Measurements from ENCODE around the gene DMXL1.

DNA sequence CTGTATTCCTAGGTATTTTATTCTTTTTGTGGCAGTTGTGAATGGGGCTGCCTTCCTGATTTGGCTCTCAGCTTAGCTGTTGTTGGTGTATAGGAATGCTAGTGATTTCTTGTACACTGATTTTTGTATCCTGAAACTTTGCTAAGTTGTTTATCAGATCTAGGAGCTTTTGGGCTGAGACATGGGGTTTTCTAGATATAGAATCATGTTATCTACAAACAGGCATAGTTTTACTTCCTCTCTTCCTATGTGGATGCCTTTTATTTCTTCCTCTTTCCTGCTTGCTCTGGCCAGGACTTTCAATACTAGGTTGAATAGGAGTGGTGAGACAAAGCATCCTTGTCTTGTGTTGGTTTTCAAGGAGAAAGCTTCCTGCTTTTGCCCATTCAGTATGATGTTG lies 129.9 kb downstream of the DMXL1 start:
- TF ChIP-seq, protein P1, sequence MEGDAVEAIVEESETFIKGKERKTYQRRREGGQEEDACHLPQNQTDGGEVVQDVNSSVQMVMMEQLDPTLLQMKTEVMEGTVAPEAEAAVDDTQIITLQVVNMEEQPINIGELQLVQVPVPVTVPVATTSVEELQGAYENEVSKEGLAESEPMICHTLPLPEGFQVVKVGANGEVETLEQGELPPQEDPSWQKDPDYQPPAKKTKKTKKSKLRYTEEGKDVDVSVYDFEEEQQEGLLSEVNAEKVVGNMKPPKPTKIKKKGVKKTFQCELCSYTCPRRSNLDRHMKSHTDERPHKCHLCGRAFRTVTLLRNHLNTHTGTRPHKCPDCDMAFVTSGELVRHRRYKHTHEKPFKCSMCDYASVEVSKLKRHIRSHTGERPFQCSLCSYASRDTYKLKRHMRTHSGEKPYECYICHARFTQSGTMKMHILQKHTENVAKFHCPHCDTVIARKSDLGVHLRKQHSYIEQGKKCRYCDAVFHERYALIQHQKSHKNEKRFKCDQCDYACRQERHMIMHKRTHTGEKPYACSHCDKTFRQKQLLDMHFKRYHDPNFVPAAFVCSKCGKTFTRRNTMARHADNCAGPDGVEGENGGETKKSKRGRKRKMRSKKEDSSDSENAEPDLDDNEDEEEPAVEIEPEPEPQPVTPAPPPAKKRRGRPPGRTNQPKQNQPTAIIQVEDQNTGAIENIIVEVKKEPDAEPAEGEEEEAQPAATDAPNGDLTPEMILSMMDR (IDR thresholded peaks at IDR 0.05; ENCODE audit: low read depth, low read length), result no peak
- TF ChIP-seq EZH2phosphoT487 (IDR thresholded peaks at IDR 0.05; ENCODE audit: low read depth), result no peak

Data from OCI-LY3 (cell line).